Right renal pelvis (tissue), 4 donors: ENCODE results near the gene OR11H6. TPM values are rescaled to one million over a fixed set of nuclear protein-coding genes. Genes with fewer than 3 reads are reported as not detected.
"Not testable (repeated sequence)": the region's sequence is repeated elsewhere in the genome, so short reads cannot be mapped to it uniquely, and the experiment has no call there.

Experiments used
- DNase-seq, 4 donors: peaks; one replicate each; pipeline ENCODE4 v3.0.0-alpha.2; 2013; ENCODE audit warnings: low read depth in 4 of 4, low spot score in 3 of 4, missing footprints in 1 of 4
- polyA plus RNA-seq, 4 donors: library from polyadenylated mRNA; unstranded; fragments of 120-200 nt; gene quantifications; one replicate each; pipeline ENCODE4 v1.2.1, GENCODE V29; 2013; ENCODE audit not compliant: insufficient read length in 4 of 4

OR11H6 gene, protein sequence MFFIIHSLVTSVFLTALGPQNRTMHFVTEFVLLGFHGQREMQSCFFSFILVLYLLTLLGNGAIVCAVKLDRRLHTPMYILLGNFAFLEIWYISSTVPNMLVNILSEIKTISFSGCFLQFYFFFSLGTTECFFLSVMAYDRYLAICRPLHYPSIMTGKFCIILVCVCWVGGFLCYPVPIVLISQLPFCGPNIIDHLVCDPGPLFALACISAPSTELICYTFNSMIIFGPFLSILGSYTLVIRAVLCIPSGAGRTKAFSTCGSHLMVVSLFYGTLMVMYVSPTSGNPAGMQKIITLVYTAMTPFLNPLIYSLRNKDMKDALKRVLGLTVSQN
- polyA plus RNA-seq = not detected

DNA sequence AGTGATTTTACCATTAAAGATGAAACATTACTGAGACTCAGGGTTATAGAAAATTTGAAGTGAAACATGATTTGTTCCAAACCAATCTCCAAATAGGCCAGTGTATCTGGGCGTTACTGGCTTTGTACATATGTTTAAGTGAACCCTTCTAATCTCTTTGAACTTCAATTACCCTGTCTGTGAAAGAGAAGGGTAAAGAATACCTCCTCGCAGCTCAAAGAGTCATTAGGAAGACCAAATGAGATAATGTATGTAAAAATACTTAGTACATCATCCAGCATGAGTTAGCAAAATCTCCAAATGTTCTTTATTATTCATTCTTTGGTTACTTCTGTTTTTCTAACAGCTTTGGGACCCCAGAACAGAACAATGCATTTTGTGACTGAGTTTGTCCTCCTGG, at the start of gene OR11H6:
OR11H6 (plus strand) TSS at position 301 of the 400 bp plus-strand sequence; CDS start at position 301, 0 bp downstream.
- no peak for DNase-seq

DNA sequence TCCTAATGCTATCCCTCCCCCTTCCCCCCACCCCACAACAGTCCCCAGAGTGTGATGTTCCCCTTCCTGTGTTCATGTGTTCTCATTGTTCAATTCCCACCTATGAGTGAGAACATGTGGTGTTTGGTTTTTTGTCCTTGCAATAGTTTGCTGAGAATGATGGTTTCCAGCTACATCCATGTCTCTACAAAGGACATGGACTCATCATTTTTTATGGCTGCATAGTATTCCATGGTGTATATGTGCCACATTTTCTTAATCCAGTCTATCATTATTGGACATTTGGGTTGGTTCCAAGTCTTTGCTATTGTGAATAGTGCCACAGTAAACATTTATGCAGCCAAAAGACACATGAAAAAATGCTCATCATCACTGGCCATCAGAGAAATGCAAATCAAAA, 49.3 kb upstream of the OR11H6 start:
- DNase-seq = not testable (repeated sequence)

DNA sequence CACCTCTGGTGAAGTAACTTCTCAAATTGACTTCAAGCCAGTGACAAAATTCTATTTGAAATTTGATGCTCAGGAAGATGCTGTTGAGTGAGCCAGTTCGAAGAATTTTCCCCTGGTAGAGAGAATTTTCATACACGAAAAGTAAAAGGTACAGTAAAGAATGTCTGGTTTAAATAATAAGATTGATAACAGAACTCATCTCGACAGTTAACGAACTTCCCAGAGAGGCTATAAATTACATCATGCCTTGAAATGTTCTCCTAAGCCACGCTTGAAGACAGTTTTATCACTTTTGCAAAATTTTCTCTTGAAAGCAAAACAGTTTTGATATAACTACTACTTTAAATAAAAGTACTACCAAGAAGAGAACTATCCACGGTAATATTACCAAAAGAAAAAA, 47.2 kb upstream of the OR11H6 start:
- no peak for DNase-seq

DNA sequence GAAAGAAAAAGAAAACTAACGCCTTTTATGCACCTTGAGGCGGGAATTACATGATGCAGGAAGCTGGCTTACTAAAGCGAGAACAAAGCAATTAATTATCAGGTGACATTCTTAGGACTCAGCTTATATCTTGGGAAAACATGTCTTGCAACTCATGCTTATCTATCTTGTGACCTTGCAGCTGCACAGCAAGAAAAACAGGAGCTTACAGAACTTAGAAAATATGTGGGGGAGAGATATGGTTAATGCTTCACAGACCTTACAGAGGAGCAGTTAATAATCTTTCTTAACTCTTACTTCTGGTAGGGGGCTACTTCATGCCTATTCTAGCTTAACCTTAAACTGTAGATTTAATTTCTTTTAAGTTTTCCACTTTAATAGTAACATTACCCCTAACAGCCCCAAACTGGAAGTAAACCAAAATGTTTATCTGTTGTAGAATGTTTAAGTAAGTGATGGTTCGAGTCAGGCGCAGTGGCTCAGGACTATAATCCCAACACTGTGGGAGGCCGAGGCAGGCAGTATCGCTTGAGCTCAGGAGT, 46.0 kb upstream of the OR11H6 start:
- DNase-seq = no peak

DNA sequence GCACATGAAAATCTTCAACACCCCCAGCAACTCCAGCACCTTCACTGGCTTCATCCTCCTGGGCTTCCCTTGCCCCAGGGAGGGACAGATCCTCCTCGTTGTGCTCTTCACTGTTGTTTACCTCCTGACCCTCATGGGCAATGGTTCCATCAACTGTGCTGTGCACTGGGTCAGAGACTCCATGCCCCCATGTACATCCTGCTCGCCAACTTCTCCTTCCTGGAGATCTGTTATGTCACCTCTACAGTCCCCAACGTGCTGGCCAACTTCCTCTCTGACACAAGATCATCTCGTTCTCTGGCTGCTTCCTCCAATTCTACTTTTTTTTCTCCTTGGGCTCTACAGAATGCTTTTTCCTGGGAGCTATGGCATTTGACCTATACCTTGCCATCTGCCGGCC, 44.3 kb upstream of the OR11H6 start:
- no peak for DNase-seq

DNA sequence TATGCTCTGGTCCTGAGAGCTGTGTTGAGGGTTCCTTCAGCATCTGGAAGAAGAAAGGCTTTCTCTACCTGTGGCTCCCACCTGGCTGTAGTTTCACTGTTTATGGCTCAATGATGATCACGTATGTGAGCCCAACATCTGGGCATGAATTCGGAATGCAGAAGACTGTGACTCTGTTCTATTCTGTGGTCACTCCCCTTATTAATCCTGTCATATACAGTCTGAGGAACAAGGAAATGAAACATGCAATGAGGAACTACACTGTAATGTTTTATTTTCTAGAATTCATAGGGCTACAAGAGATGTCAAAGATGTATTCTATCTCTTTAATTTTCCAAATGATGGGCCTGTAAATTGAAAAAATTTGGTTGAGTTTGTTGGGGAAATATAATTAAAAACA, 43.6 kb upstream of the OR11H6 start:
- no peak for DNase-seq

DNA sequence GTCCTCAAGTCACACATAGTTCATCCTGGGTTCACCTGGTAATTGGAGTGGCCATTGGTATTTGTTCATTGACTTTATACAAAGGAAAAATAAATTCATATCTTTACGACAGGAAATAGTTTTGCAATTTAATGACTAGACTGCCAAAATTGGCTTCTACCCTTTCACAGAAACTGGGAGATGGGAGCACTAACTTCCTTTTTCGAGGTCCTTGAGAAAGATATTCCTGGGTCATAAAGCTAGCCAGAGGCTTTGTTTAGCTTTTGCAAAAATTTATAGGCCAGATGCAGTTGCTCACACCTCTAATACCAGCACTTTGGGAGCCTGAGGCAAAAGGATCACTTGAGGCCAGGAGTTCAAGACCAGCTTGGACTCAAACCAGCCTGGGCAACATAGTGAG, 43.0 kb upstream of the OR11H6 start:
- DNase-seq = no peak

DNA sequence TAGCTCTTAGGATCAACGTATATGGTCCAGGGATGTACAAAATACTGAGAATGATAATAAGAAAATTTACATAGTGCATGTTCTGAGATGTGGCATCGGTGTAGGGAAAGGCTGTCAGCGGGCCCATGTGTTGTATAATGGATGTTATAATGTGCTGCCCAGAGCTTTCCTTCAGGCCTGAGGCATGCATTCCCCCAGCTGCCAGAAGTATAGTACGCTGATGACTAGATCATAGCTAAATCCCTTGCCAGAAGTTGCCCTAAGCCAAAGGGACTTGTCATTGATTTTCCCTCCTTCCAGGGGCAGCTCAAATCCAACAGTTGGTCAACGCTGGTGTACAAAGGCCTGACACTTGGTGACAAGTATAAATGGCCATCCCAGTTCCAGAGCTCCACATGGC, 39.3 kb upstream of the OR11H6 start:
- no peak for DNase-seq

DNA sequence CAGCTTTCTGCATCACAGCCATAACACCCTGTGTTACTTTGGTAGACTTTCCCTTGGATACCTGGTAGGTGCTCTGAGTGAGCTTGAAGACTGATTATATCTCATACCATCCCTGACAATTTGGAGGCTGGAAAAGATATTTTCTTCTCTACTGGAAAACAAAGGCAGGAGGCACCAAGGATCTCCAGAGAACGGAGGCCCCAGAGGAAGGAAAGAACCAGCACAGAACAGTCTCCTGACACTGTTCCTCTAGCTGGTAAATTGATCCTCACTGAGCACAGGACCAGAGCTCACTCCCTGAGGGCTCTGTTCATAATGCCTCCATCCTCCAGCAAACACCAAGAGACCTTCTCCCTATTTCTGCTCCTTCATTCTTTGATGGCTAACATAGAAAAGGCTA, 32.9 kb upstream of the OR11H6 start, which contains the start of gene OR11G2:
OR11G2 (plus strand) TSS at position 301 of the 400 bp plus-strand sequence. CDS start 6,542 bp downstream, outside the sequence.
- no peak for DNase-seq

DNA sequence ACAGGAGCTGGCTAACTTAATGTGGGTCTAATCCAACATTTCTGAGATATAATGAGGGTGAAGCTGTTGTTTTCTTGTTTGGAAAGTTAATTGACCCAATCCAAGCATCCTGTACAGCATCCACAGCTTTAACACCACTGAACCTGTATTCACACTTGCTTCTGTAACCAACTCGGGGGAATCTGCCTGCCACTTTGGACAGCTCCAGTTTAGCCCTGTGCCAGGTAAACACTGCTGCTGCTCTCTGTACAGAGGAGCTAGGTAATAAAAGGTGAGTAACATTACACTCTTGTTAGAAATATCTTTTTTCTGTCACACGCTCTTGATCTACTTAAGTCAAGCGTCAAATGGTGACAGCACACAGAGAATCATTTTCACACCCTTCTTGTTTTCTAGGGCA, 32.1 kb upstream of the OR11H6 start:
- no peak for DNase-seq

DNA sequence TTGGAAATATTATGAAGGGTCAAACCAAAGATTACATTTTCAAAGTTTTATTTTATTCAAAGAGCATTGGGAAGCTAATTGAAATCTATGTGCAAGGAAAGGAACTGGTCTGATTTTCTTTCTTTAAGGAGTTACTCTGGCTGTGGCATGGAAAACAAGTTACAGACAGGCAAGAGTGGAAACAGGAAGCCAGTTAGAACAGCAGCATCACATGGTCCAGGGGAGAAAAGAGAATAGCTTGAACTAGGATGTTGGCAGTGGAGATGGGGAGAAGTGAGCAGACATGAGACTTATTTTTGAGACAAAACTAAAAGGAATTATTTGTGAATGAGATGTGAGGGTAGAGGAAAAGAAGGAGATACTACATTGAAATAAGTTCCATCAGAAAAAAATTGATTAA, 29.4 kb upstream of the OR11H6 start:
- no peak for DNase-seq

DNA sequence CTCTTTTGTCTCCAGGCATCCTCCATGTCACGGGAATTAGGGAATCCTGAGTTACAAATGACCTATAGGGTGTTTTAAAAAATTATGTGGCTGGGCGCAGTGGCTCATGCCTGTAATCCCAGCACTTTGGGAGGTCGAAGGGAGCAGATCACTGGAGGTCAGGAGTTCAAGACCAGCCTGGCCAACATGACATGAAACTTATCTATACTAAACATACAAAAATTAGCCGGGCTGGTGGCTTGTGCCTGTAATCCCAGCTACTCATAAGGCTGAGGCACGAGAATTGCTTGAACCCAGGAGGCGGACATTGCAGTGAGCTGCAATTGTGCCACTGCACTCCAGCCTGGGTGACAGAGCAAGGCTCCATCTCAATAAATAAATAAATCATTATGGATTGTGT, 28.3 kb upstream of the OR11H6 start:
- DNase-seq = not testable (repeated sequence)

DNA sequence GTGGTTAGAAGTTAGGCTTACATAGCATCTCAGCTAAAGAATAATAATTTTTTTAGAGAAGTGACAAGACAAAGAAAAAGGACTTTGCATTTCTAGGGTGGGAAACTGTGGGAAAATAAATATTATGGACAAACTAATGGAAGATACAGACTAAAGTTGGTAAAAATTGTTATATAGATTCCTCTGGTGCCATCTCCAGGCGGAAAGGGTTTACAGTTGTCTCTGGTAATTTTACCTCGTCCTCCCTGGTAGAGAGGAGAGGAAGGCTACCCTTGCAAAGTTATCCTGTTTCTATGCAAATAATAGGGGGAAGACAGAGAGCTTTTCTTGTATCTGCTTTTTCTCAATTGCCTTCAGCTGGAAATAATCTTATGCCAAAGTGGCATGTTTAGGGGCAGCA, 27.6 kb upstream of the OR11H6 start:
- no peak for DNase-seq

DNA sequence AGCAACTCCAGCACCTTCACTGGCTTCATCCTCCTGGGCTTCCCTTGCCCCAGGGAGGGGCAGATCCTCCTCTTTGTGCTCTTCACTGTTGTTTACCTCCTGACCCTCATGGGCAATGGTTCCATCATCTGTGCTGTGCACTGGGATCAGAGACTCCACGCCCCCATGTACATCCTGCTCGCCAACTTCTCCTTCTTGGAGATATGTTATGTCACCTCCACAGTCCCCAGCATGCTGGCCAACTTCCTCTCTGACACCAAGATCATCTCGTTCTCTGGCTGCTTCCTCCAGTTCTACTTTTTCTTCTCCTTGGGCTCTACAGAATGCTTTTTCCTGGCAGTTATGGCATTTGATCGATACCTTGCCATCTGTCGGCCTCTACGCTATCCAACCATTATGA, 26.1 kb upstream of the OR11H6 start:
- DNase-seq = no peak

DNA sequence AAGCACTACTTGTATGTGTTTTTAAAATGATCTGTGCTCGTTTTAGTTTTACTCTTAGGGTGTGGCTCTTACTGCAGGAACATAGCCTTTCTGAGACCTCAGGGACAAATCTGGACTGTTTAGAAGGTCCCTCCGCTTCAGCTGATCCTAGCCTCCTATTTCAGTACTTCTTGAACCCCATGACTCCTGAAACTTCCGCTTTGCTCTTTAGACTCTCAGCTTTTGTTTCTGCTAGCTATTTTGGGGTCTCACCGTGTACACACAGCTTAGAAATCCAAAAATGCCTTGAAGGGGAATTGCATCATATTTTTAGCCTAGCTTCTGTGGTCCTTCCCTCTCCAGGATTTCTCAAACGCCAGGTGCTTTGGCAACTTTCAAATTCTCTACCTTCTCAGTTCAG, 24.5 kb upstream of the OR11H6 start:
- DNase-seq = no peak

DNA sequence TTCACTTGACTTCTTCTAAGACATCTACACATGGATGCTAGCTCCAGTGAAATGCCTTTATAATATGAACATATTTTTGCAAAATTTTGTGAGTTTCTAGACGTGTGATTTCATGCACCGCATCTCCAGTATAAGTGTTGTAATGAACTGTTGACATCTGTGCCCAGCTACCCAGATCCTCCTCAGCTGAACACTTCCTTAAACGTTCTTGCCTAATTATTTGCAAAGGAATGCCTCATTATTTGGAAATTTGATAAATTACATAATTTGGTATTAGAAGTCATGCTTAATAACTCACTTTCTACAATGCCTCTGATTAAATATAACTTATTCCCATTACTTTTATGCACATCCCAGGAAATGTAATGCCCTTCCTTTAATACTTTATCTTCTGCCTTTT, 18.8 kb upstream of the OR11H6 start:
- DNase-seq = no peak

DNA sequence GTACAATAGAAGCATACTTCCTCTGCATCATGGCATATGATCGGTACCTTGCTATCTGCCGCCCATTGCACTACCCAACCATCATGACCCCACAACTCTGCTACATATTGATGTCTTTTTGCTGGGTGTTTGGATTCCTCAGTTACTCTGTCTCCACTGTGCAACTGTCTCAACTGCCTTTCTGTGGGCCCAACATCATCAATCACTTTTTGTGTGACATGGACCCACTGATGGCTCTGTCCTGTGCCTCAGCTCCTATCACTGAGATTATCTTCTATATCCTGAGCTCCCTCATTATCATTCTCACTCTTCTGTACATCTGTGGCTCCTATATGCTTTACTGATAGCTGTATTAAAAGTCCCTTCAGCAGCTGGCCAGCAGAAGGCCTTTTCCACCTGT, 13.9 kb upstream of the OR11H6 start:
- no peak for DNase-seq

DNA sequence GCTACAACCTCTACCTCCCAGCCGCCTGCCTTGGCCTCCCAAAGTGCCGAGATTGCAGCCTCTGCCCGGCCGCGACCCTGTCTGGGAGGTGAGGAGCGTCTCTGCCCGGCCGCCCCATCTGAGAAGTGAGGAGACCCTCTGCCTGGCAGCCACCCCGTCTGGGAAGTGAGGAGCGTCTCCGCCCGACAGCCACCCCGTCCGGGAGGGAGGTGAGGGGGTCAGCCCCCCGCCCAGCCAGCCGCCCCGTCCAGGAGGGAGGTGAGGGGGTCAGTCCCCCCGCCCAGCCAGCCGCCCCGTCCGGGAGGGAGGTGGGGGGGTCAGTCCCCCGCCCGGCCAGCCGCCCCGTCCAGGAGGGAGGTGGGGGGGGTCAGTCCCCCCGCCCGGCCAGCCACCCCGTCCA, 11.1 kb upstream of the OR11H6 start:
- not testable (repeated sequence) for DNase-seq

DNA sequence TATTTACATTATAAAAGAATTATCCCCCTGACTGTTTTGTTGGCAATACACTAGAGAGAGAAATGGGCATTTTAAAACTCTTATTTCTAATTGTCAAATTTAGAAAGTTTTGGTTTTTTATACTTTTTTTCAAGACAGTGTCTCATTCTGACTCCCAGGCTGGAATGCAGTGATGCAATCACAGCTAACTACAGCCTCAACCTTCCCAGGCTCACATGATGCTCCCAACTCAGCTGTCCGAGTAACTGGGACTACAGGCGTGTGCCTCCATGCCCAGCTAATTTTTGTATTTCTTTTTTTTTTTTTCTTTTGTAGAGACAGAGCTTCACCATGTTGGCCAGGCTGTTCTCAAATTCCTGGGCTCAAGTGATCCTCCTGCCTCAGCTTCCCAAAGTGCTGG, 8.3 kb upstream of the OR11H6 start:
- no peak for DNase-seq

DNA sequence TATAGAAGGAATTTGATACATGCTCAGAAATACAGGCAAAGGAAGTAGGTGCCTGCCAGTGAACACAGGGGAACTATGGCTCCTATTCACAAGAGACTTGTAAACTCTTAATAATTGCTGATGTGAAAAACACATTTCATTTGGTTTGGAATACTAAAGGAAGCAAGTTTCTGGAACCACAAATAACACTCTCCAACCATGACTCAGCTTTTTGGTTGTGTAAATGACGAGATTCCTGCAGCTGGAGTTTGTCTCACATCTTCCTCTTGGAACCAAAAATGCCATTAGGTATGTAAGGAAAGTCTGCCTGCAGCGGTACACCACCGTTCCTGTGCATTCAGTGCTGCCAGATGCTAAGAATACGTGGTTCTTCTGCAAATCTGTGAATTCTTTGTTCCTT, 4.5 kb upstream of the OR11H6 start:
- DNase-seq = no peak

DNA sequence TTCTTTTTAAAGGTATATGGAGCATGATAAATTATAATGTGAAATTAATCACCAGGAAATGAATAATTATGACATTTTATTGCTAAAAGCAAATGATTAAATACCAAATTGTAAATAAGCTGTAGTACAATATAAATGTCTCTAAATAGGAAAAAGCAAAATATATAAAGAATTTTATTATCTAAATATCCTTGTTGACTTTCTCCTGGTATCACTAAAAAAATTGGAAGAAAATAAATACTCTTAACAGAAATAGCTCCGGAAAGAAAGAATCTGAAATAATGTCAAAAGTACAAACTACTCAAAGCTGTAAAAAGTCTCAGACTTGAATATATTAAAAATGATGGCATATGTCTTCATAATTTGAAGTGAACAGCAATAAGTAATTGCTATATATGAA, 5.2 kb downstream of the OR11H6 start, which contains the start of gene OR11H7:
OR11H7 (plus strand) TSS at position 301 of the 400 bp plus-strand sequence.
- DNase-seq = no peak

DNA sequence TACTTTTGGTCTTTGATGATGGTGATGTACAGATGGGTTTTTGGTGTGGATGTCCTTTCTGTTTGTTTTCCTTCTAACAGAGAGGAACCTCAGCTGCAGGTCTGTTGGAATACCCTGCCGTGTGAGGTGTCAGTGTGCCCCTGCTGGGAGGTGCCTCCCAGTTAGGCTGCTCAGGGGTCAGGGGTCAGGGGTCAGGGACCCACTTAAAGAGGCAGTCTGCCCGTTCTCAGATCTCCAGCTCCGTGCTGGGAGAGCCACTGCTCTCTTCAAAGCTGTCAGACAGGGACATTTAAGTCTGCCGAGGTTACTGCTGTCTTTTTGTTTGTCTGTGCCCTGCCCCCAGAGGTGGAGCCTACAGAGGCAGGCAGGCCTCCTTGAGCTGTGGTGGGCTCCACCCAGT, 11.9 kb downstream of the OR11H6 start:
- not testable (repeated sequence) for DNase-seq
